ENCODE results near the gene CCDC9.

CCDC9 gene

GRCh38 chr19:47240556-47240955 lies 15.8 kb upstream of the CCDC9 start:
- no peak overlapping the region for H3K23ac ChIP-seq (ENCODE audit: low read length)
- H3K18ac ChIP-seq (ENCODE audit: low read length), result no peak overlapping the region
- H3K27ac ChIP-seq (ENCODE audit: low read depth, low read length), result no peak overlapping the region
- no peak overlapping the region for H2BK120ac ChIP-seq (ENCODE audit: low read depth, low read length)
- H3K4me1 ChIP-seq (ENCODE audit: control insufficient read depth, low read depth, low read length), result peaks cover 5% of the 10 kb centered on the region
- no peaks in the 10 kb centered on the region for H3K79me1 ChIP-seq (ENCODE audit: low read length)
- WGBS (ENCODE audit: extremely low coverage, insufficient coverage, low lambda C conversion rate), result no CpG with 5 or more reads among the region's 6 CpGs
- H2AK5ac ChIP-seq (ENCODE audit: low read length), result no peak overlapping the region
- H3K4me3 ChIP-seq (ENCODE audit: low read length), result no peak overlapping the region
- no peak overlapping the region for H3K4ac ChIP-seq (ENCODE audit: low read depth, low read length)
- H4K8ac ChIP-seq (ENCODE audit: low read depth, low read length), result no peak overlapping the region
- DNase-seq, result no peak
- peak overlapping the region; percentile 58 for H3K56ac ChIP-seq (ENCODE audit: low read length)
- H3K4me2 ChIP-seq (ENCODE audit: low read length), result no peak overlapping the region
- H2BK5ac ChIP-seq (ENCODE audit: low read length), result no peak overlapping the region
- peaks cover 8% of the 10 kb centered on the region for H3K27me3 ChIP-seq (ENCODE audit: insufficient read depth, low read length, poor library complexity)
- no peaks in the 10 kb centered on the region for H3K36me3 ChIP-seq (ENCODE audit: control insufficient read depth, insufficient read depth, low read length)
- no peak overlapping the region for H3K9ac ChIP-seq (ENCODE audit: low read length)
- H2BK15ac ChIP-seq (replicated peaks; ENCODE audit: low read depth), result no peak overlapping the region
- H4K5ac ChIP-seq (ENCODE audit: low read length), result no peak overlapping the region
- no peaks in the 10 kb centered on the region for H3K79me2 ChIP-seq (ENCODE audit: control insufficient read depth, insufficient read depth, low read length)

DNA sequence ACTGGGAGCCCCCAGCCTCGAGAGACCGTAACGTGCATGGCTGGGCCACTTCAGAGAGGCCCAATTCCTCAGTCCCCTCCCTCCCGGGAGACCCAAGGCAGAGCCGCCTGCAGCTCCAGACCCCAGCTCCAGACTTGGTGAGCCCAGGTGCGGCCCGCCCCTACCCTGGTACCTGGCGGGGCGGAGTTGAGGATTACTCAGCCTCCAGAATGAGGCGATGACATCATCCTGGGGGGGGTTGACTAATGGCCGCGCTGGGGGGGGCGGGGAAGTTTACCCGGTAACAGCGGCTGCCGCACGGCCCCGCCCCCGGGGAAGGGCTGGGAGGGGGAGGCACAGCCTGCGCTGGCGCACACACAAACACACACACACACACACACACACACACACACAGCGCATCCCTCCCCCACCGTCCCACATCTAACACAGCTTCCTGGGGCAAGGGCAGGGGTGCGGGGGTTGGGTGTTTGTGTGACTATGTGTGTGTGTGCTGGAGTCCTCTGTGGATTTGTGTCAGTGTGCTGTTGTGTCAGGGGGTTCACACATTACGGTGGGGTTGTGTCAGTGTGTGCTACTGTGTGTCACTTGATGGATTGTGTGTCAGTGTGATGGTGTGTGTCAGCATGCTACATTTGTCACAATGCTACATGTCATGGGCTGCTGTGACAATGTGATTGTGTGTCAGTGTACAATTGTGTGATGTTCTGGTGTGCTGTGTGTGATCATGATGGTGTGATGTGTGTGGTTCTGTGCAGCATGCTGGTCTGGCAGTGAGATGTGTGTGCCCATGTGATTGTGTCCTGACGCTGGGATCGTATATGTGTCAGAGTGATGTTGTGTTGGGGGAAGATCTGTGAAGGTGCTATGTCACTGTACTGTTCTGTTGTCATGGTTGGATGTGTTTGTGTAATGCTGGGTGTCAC lies 15.1 kb upstream of the CCDC9 start:
- no CpG with 5 or more reads among the region's 27 CpGs for WGBS (ENCODE audit: extremely low coverage, insufficient coverage, low lambda C conversion rate)

DNA sequence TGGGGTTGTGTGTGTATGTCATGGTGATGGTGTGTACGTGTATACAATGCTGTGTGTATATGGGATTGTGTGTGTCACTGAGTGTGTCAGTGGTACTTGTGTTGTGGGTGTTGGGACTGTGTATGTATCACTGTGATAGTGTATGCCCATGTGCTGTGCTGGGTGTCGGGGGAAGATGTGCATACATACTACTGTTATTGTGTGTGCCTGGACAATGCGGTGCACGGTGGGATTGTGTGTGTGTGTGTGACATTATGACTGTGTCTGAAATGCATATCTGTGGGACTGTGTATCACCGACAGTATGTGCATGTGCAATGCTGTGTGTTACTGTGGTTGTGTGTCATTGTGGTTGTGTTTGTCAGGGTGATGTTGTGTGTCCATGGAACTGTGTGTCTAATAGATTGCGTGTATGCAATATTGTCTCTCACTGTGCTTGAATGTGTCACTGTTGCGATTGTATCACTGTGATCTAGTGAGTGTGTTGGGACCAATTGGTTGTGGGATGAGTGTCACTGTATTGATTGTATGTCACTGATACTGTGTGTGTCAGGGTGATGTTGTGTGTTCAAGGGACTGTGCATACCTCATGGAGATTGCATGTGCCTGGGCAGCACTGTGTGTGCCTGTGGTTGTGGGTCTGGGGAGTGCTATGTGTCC lies 14.3 kb upstream of the CCDC9 start:
- Histone ChIP-seq H2BK120ac (ENCODE audit: low read depth, low read length) (no peak overlapping the region), H4K5ac (ENCODE audit: low read length) (no peak overlapping the region), H3K18ac (ENCODE audit: low read length) (no peak overlapping the region), H3K4ac (ENCODE audit: low read depth, low read length) (no peak overlapping the region), H2BK15ac (replicated peaks; ENCODE audit: low read depth) (no peak overlapping the region), H3K9ac (ENCODE audit: low read length) (no peak overlapping the region), H3K23ac (ENCODE audit: low read length) (no peak overlapping the region), H3K27ac (ENCODE audit: low read depth, low read length) (no peak overlapping the region), H3K79me2 (ENCODE audit: control insufficient read depth, insufficient read depth, low read length) (no peaks in the 10 kb centered on the region), H3K79me1 (ENCODE audit: low read length) (no peaks in the 10 kb centered on the region), H2AK5ac (ENCODE audit: low read length) (peak overlapping the region; percentile 75), H3K27me3 (ENCODE audit: insufficient read depth, low read length, poor library complexity) (peaks cover 8% of the 10 kb centered on the region), H3K4me3 (ENCODE audit: low read length) (no peak overlapping the region), H3K36me3 (ENCODE audit: control insufficient read depth, insufficient read depth, low read length) (no peaks in the 10 kb centered on the region), H3K4me1 (ENCODE audit: control insufficient read depth, low read depth, low read length) (peaks cover 5% of the 10 kb centered on the region), H4K8ac (ENCODE audit: low read depth, low read length) (no peak overlapping the region), H3K56ac (ENCODE audit: low read length) (no peak overlapping the region), H3K4me2 (ENCODE audit: low read length) (no peak overlapping the region), H2BK5ac (ENCODE audit: low read length) (no peak overlapping the region)
- no peak for DNase-seq
- WGBS (ENCODE audit: extremely low coverage, insufficient coverage, low lambda C conversion rate), result no CpG with 5 or more reads among the region's 7 CpGs

More for the DNA sequence above, 15.1 kb upstream of the CCDC9 start:
- H3K36me3 ChIP-seq (ENCODE audit: control insufficient read depth, insufficient read depth, low read length), result no peaks in the 10 kb centered on the region
- H4K8ac ChIP-seq (ENCODE audit: low read depth, low read length), result no peak overlapping the region
- peak overlapping the region; percentile 75 for H3K56ac ChIP-seq (ENCODE audit: low read length)
- DNase-seq, result peak; percentile 97
- H3K18ac ChIP-seq (ENCODE audit: low read length), result no peak overlapping the region
- H3K4me2 ChIP-seq (ENCODE audit: low read length), result no peak overlapping the region
- peaks cover 8% of the 10 kb centered on the region for H3K27me3 ChIP-seq (ENCODE audit: insufficient read depth, low read length, poor library complexity)
- peaks cover 5% of the 10 kb centered on the region for H3K4me1 ChIP-seq (ENCODE audit: control insufficient read depth, low read depth, low read length)
- peak overlapping the region; percentile 27 for H2BK5ac ChIP-seq (ENCODE audit: low read length)
- no peaks in the 10 kb centered on the region for H3K79me2 ChIP-seq (ENCODE audit: control insufficient read depth, insufficient read depth, low read length)
- no peaks in the 10 kb centered on the region for H3K79me1 ChIP-seq (ENCODE audit: low read length)
- H2AK5ac ChIP-seq (ENCODE audit: low read length), result peak overlapping the region; percentile 75
- no peak overlapping the region for H2BK15ac ChIP-seq (replicated peaks; ENCODE audit: low read depth)
- no peak overlapping the region for H3K4ac ChIP-seq (ENCODE audit: low read depth, low read length)
- H3K23ac ChIP-seq (ENCODE audit: low read length), result no peak overlapping the region
- no peak overlapping the region for H4K5ac ChIP-seq (ENCODE audit: low read length)
- no peak overlapping the region for H3K4me3 ChIP-seq (ENCODE audit: low read length)
- H3K27ac ChIP-seq (ENCODE audit: low read depth, low read length), result no peak overlapping the region
- H2BK120ac ChIP-seq (ENCODE audit: low read depth, low read length), result no peak overlapping the region
- peak overlapping the region; percentile 36 for H3K9ac ChIP-seq (ENCODE audit: low read length)

DNA sequence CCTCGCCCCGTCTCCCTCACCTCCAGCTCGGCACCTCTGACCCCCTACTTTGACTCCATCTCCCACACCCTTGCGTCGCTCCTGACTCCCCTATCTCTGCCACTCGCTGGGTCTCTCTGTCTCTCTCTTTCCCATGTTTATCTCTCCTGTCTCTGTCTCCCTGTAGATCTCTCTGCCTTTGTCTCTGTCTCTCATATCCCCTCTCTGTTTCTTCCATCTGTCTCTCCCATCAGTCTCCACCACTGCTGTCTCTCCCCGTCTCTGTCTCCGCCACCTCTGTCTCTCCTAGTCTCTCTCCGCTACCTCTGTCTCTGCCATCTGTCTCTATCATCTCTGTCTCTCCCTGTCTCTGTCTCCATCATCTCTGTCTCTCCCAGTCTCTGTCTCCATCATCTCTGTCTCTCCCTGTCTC lies 13.0 kb upstream of the CCDC9 start:
- Histone ChIP-seq H3K4me3 (ENCODE audit: low read length) (no peak overlapping the region), H3K27me3 (ENCODE audit: insufficient read depth, low read length, poor library complexity) (peaks cover 8% of the 10 kb centered on the region), H4K8ac (ENCODE audit: low read depth, low read length) (no peak overlapping the region), H3K9ac (ENCODE audit: low read length) (peak overlapping the region; percentile 63), H2BK120ac (ENCODE audit: low read depth, low read length) (no peak overlapping the region), H3K79me2 (ENCODE audit: control insufficient read depth, insufficient read depth, low read length) (no peaks in the 10 kb centered on the region), H4K5ac (ENCODE audit: low read length) (no peak overlapping the region), H2BK5ac (ENCODE audit: low read length) (no peak overlapping the region), H3K4ac (ENCODE audit: low read depth, low read length) (no peak overlapping the region), H3K4me1 (ENCODE audit: control insufficient read depth, low read depth, low read length) (peaks cover 5% of the 10 kb centered on the region), H2BK15ac (replicated peaks; ENCODE audit: low read depth) (no peak overlapping the region), H3K36me3 (ENCODE audit: control insufficient read depth, insufficient read depth, low read length) (no peaks in the 10 kb centered on the region), H3K79me1 (ENCODE audit: low read length) (no peaks in the 10 kb centered on the region), H3K56ac (ENCODE audit: low read length) (peak overlapping the region; percentile 84), H3K4me2 (ENCODE audit: low read length) (peak overlapping the region; percentile 45), H3K23ac (ENCODE audit: low read length) (no peak overlapping the region), H2AK5ac (ENCODE audit: low read length) (no peak overlapping the region), H3K18ac (ENCODE audit: low read length) (no peak overlapping the region), H3K27ac (ENCODE audit: low read depth, low read length) (peak overlapping the region; percentile 29)
- no peak for DNase-seq
- WGBS (ENCODE audit: extremely low coverage, insufficient coverage, low lambda C conversion rate), result no CpG with 5 or more reads among the region's 9 CpGs

- H3K56ac ChIP-seq (ENCODE audit: low read length), result peak overlapping the region; percentile 84
- H2BK120ac ChIP-seq (ENCODE audit: low read depth, low read length), result no peak overlapping the region
- peak overlapping the region; percentile 63 for H3K9ac ChIP-seq (ENCODE audit: low read length)
- no peak overlapping the region for H4K8ac ChIP-seq (ENCODE audit: low read depth, low read length)
- no CpG with 5 or more reads among the region's 46 CpGs for WGBS (ENCODE audit: extremely low coverage, insufficient coverage, low lambda C conversion rate)
- H3K23ac ChIP-seq (ENCODE audit: low read length), result no peak overlapping the region
- no peak overlapping the region for H3K4me3 ChIP-seq (ENCODE audit: low read length)
- no peaks in the 10 kb centered on the region for H3K79me1 ChIP-seq (ENCODE audit: low read length)
- H4K5ac ChIP-seq (ENCODE audit: low read length), result no peak overlapping the region
- peak overlapping the region; percentile 39 for H2BK5ac ChIP-seq (ENCODE audit: low read length)
- DNase-seq, result peak; percentile 99
- H2BK15ac ChIP-seq (replicated peaks; ENCODE audit: low read depth), result no peak overlapping the region
- no peaks in the 10 kb centered on the region for H3K79me2 ChIP-seq (ENCODE audit: control insufficient read depth, insufficient read depth, low read length)
- peak overlapping the region; percentile 20 for H3K4ac ChIP-seq (ENCODE audit: low read depth, low read length)
- no peaks in the 10 kb centered on the region for H3K36me3 ChIP-seq (ENCODE audit: control insufficient read depth, insufficient read depth, low read length)
- H3K4me2 ChIP-seq (ENCODE audit: low read length), result peak overlapping the region; percentile 54
- H2AK5ac ChIP-seq (ENCODE audit: low read length), result peak overlapping the region; percentile 25
- peaks cover 5% of the 10 kb centered on the region for H3K4me1 ChIP-seq (ENCODE audit: control insufficient read depth, low read depth, low read length)
- peak overlapping the region; percentile 11 for H3K18ac ChIP-seq (ENCODE audit: low read length)
- peak overlapping the region; percentile 41 for H3K27ac ChIP-seq (ENCODE audit: low read depth, low read length)
- H3K27me3 ChIP-seq (ENCODE audit: insufficient read depth, low read length, poor library complexity), result peaks cover 6% of the 10 kb centered on the region
Observed at GRCh38 chr19:47243776-47244547, 12.4 kb upstream of the CCDC9 start.

All from mesendoderm (in vitro differentiated cells).